CD4-positive, alpha-beta T cell (primary cell): Measurements from ENCODE around the gene LTBP4. TPM values are rescaled to one million over a fixed set of nuclear protein-coding genes. Genes with fewer than 3 reads are reported as not detected.

Source experiments
- ATAC-seq: fragments of 200-7000 bp; cut with Tn5 transposase; one replicate; pipeline ENCODE4 v1.10.0; 2022; ENCODE audit warnings: mild to moderate bottlenecking; ENCODE audit not compliant: poor library complexity
- CTCF ChIA-PET: fragments of 350-600 bp; sonication (Branson Sonifier 250); formaldehyde crosslinking; loops from one replicate; lab custom pipeline; 2021; ENCODE audit warnings: antibody characterized with exemption, inconsistent platforms; lab: Charles Lee
- POLR2A ChIA-PET: fragments of 350-600 bp; sonication (Branson Sonifier 250); formaldehyde crosslinking; loops from one replicate; lab custom pipeline; 2021; ENCODE audit warnings: antibody characterized with exemption, inconsistent platforms; lab: Charles Lee
- DNase-seq, 14 experiments: peaks; one replicate each; pipeline ENCODE4 v3.0.0-alpha.2; 2013 to 2020; ENCODE audit warnings: mixed read lengths in 2 of 14
- H3K27ac ChIP-seq, 2 donors: one replicate each; pipeline versions ENCODE4 v1.5.1 to v1.7.0; 2013; ENCODE audit warnings: low read length in 2 of 2, low read depth in 1 of 2, mild to moderate bottlenecking in 1 of 2
- H3K27me3 ChIP-seq, 2 experiments: 1 replicate in 1 of 2; 2 replicates in 1 of 2; pipeline versions ENCODE4 v1.6.1 to v1.7.0; 2013; ENCODE audit warnings: low read length in 2 of 2, control low read depth in 1 of 2, mild to moderate bottlenecking in 1 of 2, moderate library complexity in 1 of 2; ENCODE audit not compliant: insufficient read depth in 2 of 2, control insufficient read depth in 1 of 2
- H3K36me3 ChIP-seq: one replicate; pipeline ENCODE4 v1.6.1; 2013; ENCODE audit warnings: low read length, control low read depth; ENCODE audit not compliant: insufficient read depth
- H3K4me1 ChIP-seq: one replicate; pipeline ENCODE4 v1.6.1; 2013; ENCODE audit warnings: low read length, control low read depth; ENCODE audit not compliant: insufficient read depth
- H3K4me3 ChIP-seq: one replicate; pipeline ENCODE4 v1.5.1; 2013; ENCODE audit warnings: mild to moderate bottlenecking, low read length, moderate library complexity
- H3K9me3 ChIP-seq, 2 experiments: 1 replicate in 1 of 2; 2 replicates in 1 of 2; pipeline versions ENCODE4 v1.6.1 to v1.7.0; 2013; ENCODE audit warnings: low read length in 2 of 2, mild to moderate bottlenecking in 2 of 2, control low read depth in 1 of 2, moderate library complexity in 1 of 2; ENCODE audit not compliant: control insufficient read depth in 1 of 2, insufficient read depth in 1 of 2
- H3K27ac Mint-ChIP-seq: one replicate; pipeline ENCODE4 v1.8.0; 2020; ENCODE audit warnings: mixed read lengths
- H3K27me3 Mint-ChIP-seq: one replicate; pipeline ENCODE4 v1.8.0; 2021; ENCODE audit warnings: mixed read lengths
- H3K36me3 Mint-ChIP-seq: one replicate; pipeline ENCODE4 v1.8.0; 2021; ENCODE audit warnings: low read depth, mixed read lengths
- H3K4me1 Mint-ChIP-seq: one replicate; pipeline ENCODE4 v1.8.0; 2021; ENCODE audit warnings: low read depth, mixed read lengths
- H3K4me3 Mint-ChIP-seq: one replicate; pipeline ENCODE4 v1.8.0; 2020; ENCODE audit warnings: mild to moderate bottlenecking, mixed read lengths
- H3K9me3 Mint-ChIP-seq: one replicate; pipeline ENCODE4 v1.8.0; 2020; ENCODE audit warnings: mixed read lengths
- intact Hi-C, 2 experiments: fragments of 100-400 bp; cut with DNase I in 1 of 2; cut with micrococcal nuclease in 1 of 2; formaldehyde crosslinking; loops; one replicate each; pipeline versions ENCODE4 v1.15.1 to v1.9.0; 2023 to 2025; cut with DNase I, micrococcal nuclease
- total RNA-seq, 174 experiments: library from RNA in 2 of 174; stranded (reverse) in 2 of 174; gene quantifications; one replicate each; pipeline ENCODE4 v1.2.3 and lab custom pipeline; 2021 to 2026
- TF ChIP-seq, protein P1 (sequence below): fragments of 200-600 bp; IDR thresholded peaks from one replicate; pipeline ENCODE4 v1.8.0; 2022; ENCODE audit warnings: antibody characterized with exemption, mild to moderate bottlenecking

The LTBP4 gene
- total RNA-seq, 2 experiments from 2014 or later: 116 to 134 TPM

DNA sequence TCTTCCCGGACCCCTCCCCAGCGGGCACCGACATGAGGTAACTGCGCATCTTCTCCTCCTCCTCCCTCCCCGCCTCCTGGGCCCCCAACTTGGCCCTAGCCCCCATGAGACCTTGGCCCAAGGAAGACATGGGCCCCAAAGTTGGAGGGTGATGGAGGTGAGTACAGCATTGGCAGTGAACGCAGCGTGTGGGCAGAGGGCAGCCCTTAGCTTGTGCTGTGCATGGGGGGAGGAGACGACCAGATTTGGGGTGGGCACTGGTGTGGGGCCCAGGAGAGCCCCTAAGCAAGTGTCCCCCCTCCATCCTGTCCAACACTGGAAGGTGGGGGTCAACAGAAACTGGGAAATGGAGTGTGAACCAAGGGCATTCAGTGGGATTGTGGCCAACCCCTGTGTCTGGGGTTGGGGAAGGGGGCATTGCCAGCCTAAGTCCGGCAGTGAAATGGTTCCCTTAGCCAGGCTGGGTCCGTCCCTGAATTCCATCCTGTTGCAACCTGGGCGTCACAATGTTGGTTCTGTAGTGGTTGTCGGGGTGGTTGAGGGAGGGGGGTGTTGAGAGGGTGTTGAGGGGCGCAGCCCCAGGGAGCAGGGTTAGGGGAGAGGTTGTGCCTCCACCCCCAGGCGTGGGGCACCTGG lies 65.8 kb downstream of the LTBP4 start:
- no peak overlapping the region for H3K4me3 Mint-ChIP-seq
- Histone ChIP-seq H3K36me3 (peaks cover 10% of the 10 kb centered on the region), H3K27ac (no peak overlapping the region), H3K4me1 (peaks cover 15% of the 10 kb centered on the region), H3K9me3 (peaks cover 4% of the 10 kb centered on the region in 2 experiments), H3K27me3 (no peaks in the 10 kb centered on the region), H3K4me3 (no peak overlapping the region)
- ChIA-PET POLR2A (no interaction called here), CTCF (no interaction called here)
- intact Hi-C loops: loop anchor here in 1 of 2 experiments (10.0 kb wide), 1 partner anchor 48 kb away; the partner anchor contains the start of genes COQ8B and ITPKC
- TF ChIP-seq, protein P1, sequence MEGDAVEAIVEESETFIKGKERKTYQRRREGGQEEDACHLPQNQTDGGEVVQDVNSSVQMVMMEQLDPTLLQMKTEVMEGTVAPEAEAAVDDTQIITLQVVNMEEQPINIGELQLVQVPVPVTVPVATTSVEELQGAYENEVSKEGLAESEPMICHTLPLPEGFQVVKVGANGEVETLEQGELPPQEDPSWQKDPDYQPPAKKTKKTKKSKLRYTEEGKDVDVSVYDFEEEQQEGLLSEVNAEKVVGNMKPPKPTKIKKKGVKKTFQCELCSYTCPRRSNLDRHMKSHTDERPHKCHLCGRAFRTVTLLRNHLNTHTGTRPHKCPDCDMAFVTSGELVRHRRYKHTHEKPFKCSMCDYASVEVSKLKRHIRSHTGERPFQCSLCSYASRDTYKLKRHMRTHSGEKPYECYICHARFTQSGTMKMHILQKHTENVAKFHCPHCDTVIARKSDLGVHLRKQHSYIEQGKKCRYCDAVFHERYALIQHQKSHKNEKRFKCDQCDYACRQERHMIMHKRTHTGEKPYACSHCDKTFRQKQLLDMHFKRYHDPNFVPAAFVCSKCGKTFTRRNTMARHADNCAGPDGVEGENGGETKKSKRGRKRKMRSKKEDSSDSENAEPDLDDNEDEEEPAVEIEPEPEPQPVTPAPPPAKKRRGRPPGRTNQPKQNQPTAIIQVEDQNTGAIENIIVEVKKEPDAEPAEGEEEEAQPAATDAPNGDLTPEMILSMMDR: no peak
- DNase-seq (no peak), ATAC-seq (no peak)
- peaks cover 5% of the 10 kb centered on the region for H3K9me3 Mint-ChIP-seq
- no peaks in the 10 kb centered on the region for H3K27me3 Mint-ChIP-seq
- H3K4me1 Mint-ChIP-seq: peaks cover 16% of the 10 kb centered on the region
- peaks cover 40% of the 10 kb centered on the region for H3K36me3 Mint-ChIP-seq
- H3K27ac Mint-ChIP-seq: no peak overlapping the region

DNA sequence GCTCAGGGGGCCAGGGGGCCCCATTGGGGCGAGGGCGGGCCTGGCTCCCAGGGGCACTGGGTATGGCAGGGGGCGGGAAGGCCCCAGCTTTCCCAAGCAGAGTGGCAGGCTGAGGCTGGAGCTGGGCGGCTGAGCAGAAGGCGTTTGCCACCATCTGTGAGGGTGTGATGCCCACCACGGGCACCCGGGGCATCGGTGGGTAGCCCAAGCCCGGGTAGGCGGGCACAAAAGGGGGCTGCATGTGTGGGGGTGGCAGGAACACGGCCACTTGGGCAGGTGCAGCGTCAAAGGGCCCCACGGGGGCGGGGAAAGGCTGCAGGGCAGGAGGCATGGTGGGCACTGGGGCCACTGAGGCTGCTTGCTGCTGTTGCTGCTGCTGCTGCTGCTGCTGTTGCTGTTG lies 66.4 kb downstream of the LTBP4 start:
- DNase-seq (no peak), ATAC-seq (no peak)
- H3K27me3 Mint-ChIP-seq: no peaks in the 10 kb centered on the region
- H3K36me3 ChIP-seq: peaks cover 17% of the 10 kb centered on the region
- POLR2A ChIA-PET: no interaction called here
- CTCF ChIA-PET: no interaction called here
- H3K36me3 Mint-ChIP-seq: peaks cover 40% of the 10 kb centered on the region
- no peak overlapping the region for H3K4me3 ChIP-seq
- no peaks in the 10 kb centered on the region for H3K27me3 ChIP-seq
- peaks cover 4% of the 10 kb centered on the region in 2 experiments for H3K9me3 ChIP-seq
- H3K4me1 Mint-ChIP-seq: peaks cover 14% of the 10 kb centered on the region
- no peak overlapping the region for H3K4me3 Mint-ChIP-seq
- TF ChIP-seq, protein P1: no peak
- peaks cover 11% of the 10 kb centered on the region for H3K4me1 ChIP-seq
- no peak overlapping the region for H3K27ac Mint-ChIP-seq
- intact Hi-C loops: loop anchor here in 1 of 2 experiments (10.0 kb wide), 1 partner anchor 47 kb away; the partner anchor contains the start of genes COQ8B and ITPKC
- H3K9me3 Mint-ChIP-seq: peaks cover 5% of the 10 kb centered on the region
- no peak overlapping the region for H3K27ac ChIP-seq

DNA sequence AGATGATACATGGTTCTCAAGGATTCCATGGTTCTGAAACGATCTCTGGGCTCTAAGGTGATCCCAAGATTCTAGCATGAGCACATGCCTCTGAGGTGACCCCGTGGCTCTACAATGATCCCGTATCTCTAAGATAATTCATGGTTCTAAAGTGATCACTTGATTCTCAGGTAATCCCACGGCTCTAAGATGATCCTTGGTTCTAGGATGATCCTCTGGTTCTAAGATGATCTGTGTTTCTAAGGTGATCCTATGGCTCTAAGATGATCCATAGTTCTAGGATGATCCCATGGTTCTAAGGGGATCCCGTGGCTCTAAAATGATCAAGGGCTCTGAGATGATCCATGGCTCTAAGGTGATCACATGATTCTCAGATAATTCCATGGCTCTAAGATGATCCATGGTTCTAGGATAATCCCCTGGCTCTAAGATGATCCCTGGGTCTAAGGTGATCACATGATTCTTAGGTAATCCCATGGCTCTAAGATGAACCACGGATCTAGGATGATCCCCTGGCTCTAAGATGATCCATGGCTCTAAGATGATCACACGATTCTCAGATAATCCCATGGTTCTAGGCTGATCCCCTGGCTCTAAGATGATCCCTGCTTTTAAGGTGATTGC lies 67.9 kb downstream of the LTBP4 start:
- peaks cover 24% of the 10 kb centered on the region for H3K36me3 ChIP-seq
- Mint-ChIP-seq H3K27me3 (no peaks in the 10 kb centered on the region), H3K4me3 (no peak overlapping the region), H3K9me3 (peaks cover 5% of the 10 kb centered on the region), H3K36me3 (peaks cover 40% of the 10 kb centered on the region), H3K27ac (no peak overlapping the region), H3K4me1 (no peaks in the 10 kb centered on the region)
- no peak overlapping the region for H3K27ac ChIP-seq
- intact Hi-C loops: loop anchor here in 1 of 2 experiments (10.0 kb wide), 1 partner anchor 46 kb away; the partner anchor contains the start of genes COQ8B and ITPKC
- H3K27me3 ChIP-seq: no peaks in the 10 kb centered on the region
- peaks cover 4% of the 10 kb centered on the region in 2 experiments for H3K9me3 ChIP-seq
- ChIA-PET CTCF (no interaction called here), POLR2A (no interaction called here)
- ATAC-seq (no peak), DNase-seq (no peak)
- TF ChIP-seq, protein P1: no peak
- H3K4me1 ChIP-seq: peaks cover 2% of the 10 kb centered on the region
- no peak overlapping the region for H3K4me3 ChIP-seq
